WTC11 (cell line): ENCODE measurements around the gene CDX1.

Experiments used
- ATF2 ChIP-seq: sonication (generic); formaldehyde crosslinking; IDR thresholded peaks from 2 replicates; pipeline ENCODE4 v1.8.1; 2022; ENCODE audit warnings: low read depth, missing genetic modification reagents, borderline replicate concordance
- CREB1 ChIP-seq: sonication (generic); formaldehyde crosslinking; IDR thresholded peaks from 2 replicates; pipeline ENCODE4 v1.8.0; 2023; ENCODE audit warnings: mild to moderate bottlenecking, missing genetic modification reagents
- CTCF ChIP-seq: fragments of 200-600 bp; IDR thresholded peaks from 2 replicates; pipeline ENCODE4 v1.8.0; 2022; ENCODE audit warnings: antibody characterized with exemption
- ETV6 ChIP-seq: sonication (generic); formaldehyde crosslinking; IDR thresholded peaks from 2 replicates; pipeline ENCODE4 v1.8.1; 2022; ENCODE audit warnings: mild to moderate bottlenecking, missing genetic modification reagents
- JAZF1 ChIP-seq: fragments of 250-450 bp; sonication (Bioruptor Pico); IDR thresholded peaks from 2 replicates; pipeline ENCODE4 v1.9.0; 2021; ENCODE audit warnings: moderate library complexity, mild to moderate bottlenecking, inconsistent platforms
- NR3C1 ChIP-seq: sonication (generic); formaldehyde crosslinking; conservative IDR thresholded peaks from 2 replicates; pipeline ENCODE4 v1.8.1; 2023; ENCODE audit warnings: low read depth, mild to moderate bottlenecking, missing genetic modification reagents
- STAT6 ChIP-seq: sonication (generic); formaldehyde crosslinking; conservative IDR thresholded peaks from 2 replicates; pipeline ENCODE4 v1.8.1; 2023; ENCODE audit warnings: mild to moderate bottlenecking, low read depth, missing genetic modification reagents, moderate library complexity
- TEAD4 ChIP-seq: sonication (generic); formaldehyde crosslinking; IDR thresholded peaks from 2 replicates; pipeline ENCODE4 v1.8.0; 2022; ENCODE audit warnings: mild to moderate bottlenecking, missing genetic modification reagents
- TP53 ChIP-seq: sonication (generic); formaldehyde crosslinking; IDR thresholded peaks from 2 replicates; pipeline ENCODE4 v1.8.1; 2023; ENCODE audit warnings: mild to moderate bottlenecking, missing genetic modification reagents
- USF2 ChIP-seq: sonication (generic); formaldehyde crosslinking; IDR thresholded peaks from 2 replicates; pipeline ENCODE4 v1.8.1; 2023; ENCODE audit warnings: mild to moderate bottlenecking, missing genetic modification reagents, moderate library complexity
- ZNF232 ChIP-seq: sonication (generic); formaldehyde crosslinking; IDR thresholded peaks from 2 replicates; pipeline ENCODE4 v1.8.0; 2022; ENCODE audit warnings: mild to moderate bottlenecking, missing genetic modification reagents
- TF ChIP-seq, protein P1 (sequence below): sonication (generic); formaldehyde crosslinking; IDR thresholded peaks from 2 replicates; pipeline ENCODE4 v1.8.1; 2023; ENCODE audit warnings: mild to moderate bottlenecking, missing genetic modification reagents, moderate library complexity

DNA sequence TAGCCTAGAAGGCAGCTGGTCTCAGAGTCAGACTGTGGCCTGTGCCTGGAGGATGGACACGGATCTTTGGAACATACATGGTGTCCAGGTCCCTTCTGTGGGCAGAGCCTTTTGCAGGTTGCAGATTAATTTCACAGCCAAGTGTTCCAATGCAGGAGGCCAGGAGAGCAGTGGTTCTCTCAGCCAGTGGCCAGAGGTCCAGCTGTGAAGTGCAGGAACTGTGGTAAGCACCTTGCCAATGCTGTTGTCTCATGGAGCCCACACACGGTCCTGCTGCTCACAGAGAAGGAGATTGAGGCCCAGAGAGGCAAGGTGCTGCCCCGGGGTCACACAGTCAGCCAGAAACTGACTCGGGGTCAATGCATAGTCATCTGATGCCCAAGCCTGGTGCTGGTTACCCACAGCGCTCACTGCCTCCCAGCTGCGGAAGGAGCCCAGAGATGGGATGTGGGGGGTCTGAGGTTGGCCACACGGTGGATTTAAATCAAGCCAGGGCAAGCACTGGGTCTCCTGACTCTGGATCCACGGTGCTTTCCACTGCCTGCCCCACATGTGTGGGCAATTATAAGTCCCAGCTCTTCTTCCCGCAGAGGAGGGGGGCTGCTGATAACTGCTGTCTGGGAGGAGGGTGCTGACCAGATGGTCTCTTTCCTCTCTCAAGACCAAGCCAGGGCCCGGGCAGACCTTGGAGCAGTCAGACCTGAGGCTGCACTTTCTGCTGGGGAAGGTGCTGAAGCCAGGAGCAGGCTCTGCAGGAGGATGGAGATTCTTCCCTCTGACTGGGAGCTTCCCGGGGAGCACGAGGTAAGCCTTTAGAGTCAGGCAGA, 13.7 kb upstream of the CDX1 start:
- TF ChIP-seq CTCF (no peak), ZNF232 (CRISPR knock-in tag) (no peak), STAT6 (CRISPR knock-in tag) (no peak), NR3C1 (CRISPR knock-in tag) (no peak), TEAD4 (no peak), CREB1 (CRISPR knock-in tag) (no peak), USF2 (CRISPR knock-in tag) (no peak), JAZF1 (CRISPR knock-in tag) (no peak), ETV6 (CRISPR knock-in tag) (no peak), ATF2 (CRISPR knock-in tag) (no peak), TP53 (no peak)
- TF ChIP-seq, protein P1, sequence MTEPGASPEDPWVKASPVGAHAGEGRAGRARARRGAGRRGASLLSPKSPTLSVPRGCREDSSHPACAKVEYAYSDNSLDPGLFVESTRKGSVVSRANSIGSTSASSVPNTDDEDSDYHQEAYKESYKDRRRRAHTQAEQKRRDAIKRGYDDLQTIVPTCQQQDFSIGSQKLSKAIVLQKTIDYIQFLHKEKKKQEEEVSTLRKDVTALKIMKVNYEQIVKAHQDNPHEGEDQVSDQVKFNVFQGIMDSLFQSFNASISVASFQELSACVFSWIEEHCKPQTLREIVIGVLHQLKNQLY (CRISPR knock-in tag) = no peak
